ENCODE results near the gene PDIA4. TPM values are rescaled to one million over a fixed set of nuclear protein-coding genes. Genes with fewer than 3 reads are reported as not detected.

PDIA4 gene
- polyA plus RNA-seq, 6 donors from 2014 or later: 66.3 to 102 (median 78.2) TPM

GRCh38 chr7:148967032-148967372 is 61.3 kb downstream of the PDIA4 start:
- H3K27ac Mint-ChIP-seq: peak overlapping the region in 3 of 6 donors; percentile 52 to 95 (median 59)
- no peak for DNase-seq
- ATAC-seq (ENCODE audit: low read depth in 2 of 2): peak; percentile 5 to 7
- H3K27me3 Mint-ChIP-seq: peaks cover 2 to 6% (median 5%) of the 10 kb centered on the region in 3 donors
- no peaks in the 10 kb centered on the region for H3K36me3 Mint-ChIP-seq
- H3K9me3 Mint-ChIP-seq: peaks cover 0 to 3% (median 0%) of the 10 kb centered on the region in 7 donors
- H3K4me1 Mint-ChIP-seq: peaks cover 19 to 40% (median 29%) of the 10 kb centered on the region in 3 donors
- H3K4me3 Mint-ChIP-seq: peak overlapping the region; percentile 82 to 93 (median 86)

- Mint-ChIP-seq H3K9me3 (peaks cover 0 to 3% (median 0%) of the 10 kb centered on the region in 7 donors), H3K36me3 (no peaks in the 10 kb centered on the region), H3K27ac (peak overlapping the region; percentile 36 to 97 (median 86)), H3K4me1 (peaks cover 19 to 40% (median 29%) of the 10 kb centered on the region in 3 donors), H3K4me3 (peak overlapping the region; percentile 69 to 97 (median 93)), H3K27me3 (no peaks in the 10 kb centered on the region)
- ATAC-seq (ENCODE audit: low read depth in 2 of 2): no peak
- no peak for DNase-seq
These were observed 63.6 kb downstream of the PDIA4 start for GRCh38 chr7:148964483-148965267.

- no peak for DNase-seq
- H3K27me3 Mint-ChIP-seq: peaks cover 0 to 6% (median 0%) of the 10 kb centered on the region in 3 donors
- no peak for ATAC-seq (ENCODE audit: low read depth in 2 of 2)
- H3K36me3 Mint-ChIP-seq: no peaks in the 10 kb centered on the region
- peak overlapping the region; percentile 73 to 98 (median 94) for H3K27ac Mint-ChIP-seq
- H3K4me3 Mint-ChIP-seq: peak overlapping the region; percentile 80 to 97 (median 94)
- H3K9me3 Mint-ChIP-seq: peaks cover 0 to 3% (median 0%) of the 10 kb centered on the region in 7 donors
- peaks cover 19 to 40% (median 29%) of the 10 kb centered on the region in 3 donors for H3K4me1 Mint-ChIP-seq
These were observed 64.5 kb downstream of the PDIA4 start for GRCh38 chr7:148963583-148964482.

GRCh38 chr7:148962823-148963582 is 65.3 kb downstream of the PDIA4 start:
- ATAC-seq (ENCODE audit: low read depth in 2 of 2) (peak; percentile 55 to 67), DNase-seq (peak; percentile 66)
- Mint-ChIP-seq H3K4me3 (peak overlapping the region; percentile 80 to 97 (median 94)), H3K36me3 (no peaks in the 10 kb centered on the region), H3K27ac (peak overlapping the region; percentile 92 to 98 (median 94)), H3K27me3 (peaks cover 0 to 6% (median 0%) of the 10 kb centered on the region in 3 donors), H3K9me3 (peaks cover 0 to 3% (median 0%) of the 10 kb centered on the region in 7 donors), H3K4me1 (peaks cover 19 to 40% (median 29%) of the 10 kb centered on the region in 3 donors)

GRCh38 chr7:148962440-148962822 is 65.9 kb downstream of the PDIA4 start:
- Mint-ChIP-seq H3K9me3 (peaks cover 0 to 3% (median 0%) of the 10 kb centered on the region in 7 donors), H3K27me3 (peaks cover 0 to 6% (median 0%) of the 10 kb centered on the region in 3 donors), H3K4me3 (peak overlapping the region; percentile 80 to 97 (median 94)), H3K27ac (peak overlapping the region; percentile 92 to 98 (median 94)), H3K4me1 (peaks cover 19 to 40% (median 29%) of the 10 kb centered on the region in 3 donors), H3K36me3 (no peaks in the 10 kb centered on the region)
- ATAC-seq (ENCODE audit: low read depth in 2 of 2) (no peak), DNase-seq (no peak)

GRCh38 chr7:148959726-148960125 is 68.6 kb downstream of the PDIA4 start:
- Mint-ChIP-seq H3K4me1 (peaks cover 13 to 21% (median 19%) of the 10 kb centered on the region in 3 donors), H3K9me3 (no peaks in the 10 kb centered on the region), H3K27ac (peak overlapping the region in 2 of 6 donors; percentile 45 to 74), H3K4me3 (no peak overlapping the region), H3K27me3 (peaks cover 0 to 6% (median under 1%) of the 10 kb centered on the region in 3 donors), H3K36me3 (no peaks in the 10 kb centered on the region)
- DNase-seq (no peak), ATAC-seq (ENCODE audit: low read depth in 2 of 2) (no peak)

- peaks cover 0 to 7% (median 6%) of the 10 kb centered on the region in 3 donors for H3K27me3 Mint-ChIP-seq
- DNase-seq: no peak
- no peak overlapping the region for H3K27ac Mint-ChIP-seq
- H3K9me3 Mint-ChIP-seq: no peaks in the 10 kb centered on the region
- H3K4me3 Mint-ChIP-seq: peak overlapping the region in 2 of 8 donors; percentile 29 to 58
- H3K36me3 Mint-ChIP-seq: no peaks in the 10 kb centered on the region
- ATAC-seq (ENCODE audit: low read depth in 2 of 2): no peak
- H3K4me1 Mint-ChIP-seq: peaks cover 5 to 6% (median 5%) of the 10 kb centered on the region in 3 donors
These were observed 70.2 kb downstream of the PDIA4 start for GRCh38 chr7:148958061-148958460.

- Mint-ChIP-seq H3K9me3 (no peaks in the 10 kb centered on the region), H3K36me3 (no peaks in the 10 kb centered on the region), H3K27ac (no peak overlapping the region), H3K27me3 (peaks cover 0 to 7% (median 6%) of the 10 kb centered on the region in 3 donors), H3K4me3 (no peak overlapping the region), H3K4me1 (no peaks in the 10 kb centered on the region)
- DNase-seq: no peak
- ATAC-seq (ENCODE audit: low read depth in 2 of 2): no peak
These were observed 73.5 kb downstream of the PDIA4 start for GRCh38 chr7:148954766-148955165.

- DNase-seq (no peak), ATAC-seq (ENCODE audit: low read depth in 2 of 2) (no peak)
- H3K36me3 Mint-ChIP-seq: no peaks in the 10 kb centered on the region
- H3K4me3 Mint-ChIP-seq: no peak overlapping the region
- no peaks in the 10 kb centered on the region for H3K9me3 Mint-ChIP-seq
- no peaks in the 10 kb centered on the region for H3K4me1 Mint-ChIP-seq
- peaks cover 0 to 7% (median 0%) of the 10 kb centered on the region in 3 donors for H3K27me3 Mint-ChIP-seq
- H3K27ac Mint-ChIP-seq: no peak overlapping the region
These were observed 74.6 kb downstream of the PDIA4 start for GRCh38 chr7:148953676-148954075.

Other genes with a start within 250 kb of the PDIA4 start
- gene EZH2, start 144.2 kb downstream of the PDIA4 start, polyA plus RNA-seq (ENCODE audit: low read depth in 6 of 6): 1 to 10 TPM; 1.6 to 4.2 (median 3.0) TPM
- 10 to 100 TPM in 1 of 6 donors, 1 to 10 TPM in 5; 3.6 to 15.1 (median 6.3) TPM for gene ZNF786, start 62.2 kb upstream of the PDIA4 start, polyA plus RNA-seq (ENCODE audit: low read depth in 6 of 6)
- gene ZNF425, start 97.8 kb upstream of the PDIA4 start, polyA plus RNA-seq (ENCODE audit: low read depth in 6 of 6): 1 to 10 TPM in 3 of 6 donors, under 1 TPM in 2, not detected in 1; 0.70 to 1.9 (median 1.7) TPM
- 10 to 100 TPM in 2 of 6 donors, 1 to 10 TPM in 4; 7.2 to 21.7 (median 9.3) TPM for gene ZNF398, start 118.9 kb upstream of the PDIA4 start, polyA plus RNA-seq (ENCODE audit: low read depth in 6 of 6)
- 1 to 10 TPM in 2 of 6 donors, under 1 TPM in 3, not detected in 1; 0.94 to 1.6 (median 0.98) TPM for gene ZNF282, start 167.0 kb upstream of the PDIA4 start, polyA plus RNA-seq (ENCODE audit: low read depth in 6 of 6)
- 10 to 100 TPM in 1 of 6 donors, 1 to 10 TPM in 5; 1.8 to 10.3 (median 5.5) TPM for gene ZNF212, start 211.1 kb upstream of the PDIA4 start, polyA plus RNA-seq (ENCODE audit: low read depth in 6 of 6)
- 1 to 10 TPM; 1.3 to 9.2 (median 6.0) TPM for gene ZNF783, start 233.7 kb upstream of the PDIA4 start, polyA plus RNA-seq (ENCODE audit: low read depth in 6 of 6)

Measured in naive B cell (primary cell).